Stimulated activated CD4-positive, alpha-beta T cell treated with anti-CD3 and anti-CD28 coated beads, TNF-alpha, amount 100 ng/mL, for 4 hours (primary cell): ENCODE measurements around the gene DUS4L.
A peak's percentile ranks its signal among the peaks of the same experiment; 100 is the strongest.
"Not testable (repeated sequence)": the region's sequence is repeated elsewhere in the genome, so short reads cannot be mapped to it uniquely, and the experiment has no call there.

Experiments used
- DNase-seq, 3 experiments: peaks; one replicate each; pipeline ENCODE4 v3.0.0-alpha.2; 2020; ENCODE audit warnings: low read depth in 3 of 3

Gene DUS4L

GRCh38 chr7:107563775-107564552, at the start of gene DUS4L, which contains the start of gene COG5:
DUS4L (plus strand) TSS chr7:107563971; CDS start chr7:107567071, 3,100 bp downstream.
COG5 (minus strand) TSS chr7:107563920; CDS start chr7:107563896, 24 bp downstream.
- DNase-seq = peak; percentile 63 to 76 (median 71)

GRCh38 chr7:107526672-107527071, 37.1 kb upstream of the DUS4L start:
- DNase-seq = no peak

- no peak for DNase-seq
Observed at GRCh38 chr7:107527196-107527595, 36.6 kb upstream of the DUS4L start.

DNA sequence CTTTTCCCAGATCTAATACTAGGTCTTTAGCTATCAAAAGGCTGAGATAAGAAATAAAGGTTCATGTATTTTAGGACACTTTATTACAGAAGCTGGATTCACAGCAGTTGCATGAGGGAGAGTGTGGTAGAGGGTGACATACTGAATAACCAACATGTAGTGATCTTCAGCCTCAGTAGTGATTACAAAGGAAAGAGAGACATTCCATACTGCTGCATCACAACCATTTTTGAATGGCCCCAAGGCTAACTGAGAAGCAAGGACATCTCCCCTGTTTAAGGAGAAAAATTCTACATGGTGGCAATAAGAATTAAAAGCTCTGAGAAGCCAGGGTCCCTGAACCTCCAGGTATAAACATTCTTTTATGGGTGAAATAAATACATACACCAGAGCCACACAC, 35.3 kb upstream of the DUS4L start:
- DNase-seq = no peak

GRCh38 chr7:107530751-107531150, 33.0 kb upstream of the DUS4L start:
- no peak for DNase-seq

GRCh38 chr7:107534139-107534538, 29.6 kb upstream of the DUS4L start:
- DNase-seq = no peak

GRCh38 chr7:107537228-107537627, 26.5 kb upstream of the DUS4L start:
- DNase-seq = not testable (repeated sequence)

GRCh38 chr7:107538001-107538400, 25.8 kb upstream of the DUS4L start:
- DNase-seq = no peak

DNA sequence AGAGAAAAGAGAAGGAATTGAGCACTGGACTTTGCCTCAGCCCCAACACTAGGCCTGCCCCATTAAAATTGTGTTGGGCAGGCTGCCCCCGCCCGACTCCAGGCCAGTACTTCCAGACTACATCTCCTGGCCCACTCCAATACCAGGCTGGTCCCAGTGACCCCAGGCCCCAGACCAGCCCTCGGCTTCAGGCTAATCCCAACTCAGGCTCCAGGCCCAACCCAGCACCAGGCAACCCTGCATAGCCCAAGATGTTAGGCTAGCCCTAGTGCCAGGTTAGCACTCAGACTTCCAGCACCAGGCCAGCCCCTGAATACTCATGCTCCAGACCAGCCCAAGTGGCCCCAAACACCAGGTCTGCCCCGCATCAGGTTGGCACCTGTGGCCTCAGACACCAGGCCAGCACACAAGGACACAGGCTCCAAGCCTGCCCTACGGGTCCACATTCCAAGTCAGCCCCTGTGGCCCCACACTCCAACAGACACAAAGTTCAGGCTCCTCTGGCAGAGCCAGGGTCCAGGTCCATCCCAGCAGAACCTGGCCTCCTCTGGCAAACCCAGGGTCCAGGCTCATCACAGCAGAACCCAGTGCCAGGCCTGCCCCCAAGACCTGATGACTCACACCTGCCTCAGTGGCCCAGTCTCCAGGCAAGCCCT, 20.3 kb upstream of the DUS4L start:
- DNase-seq = no peak

DNA sequence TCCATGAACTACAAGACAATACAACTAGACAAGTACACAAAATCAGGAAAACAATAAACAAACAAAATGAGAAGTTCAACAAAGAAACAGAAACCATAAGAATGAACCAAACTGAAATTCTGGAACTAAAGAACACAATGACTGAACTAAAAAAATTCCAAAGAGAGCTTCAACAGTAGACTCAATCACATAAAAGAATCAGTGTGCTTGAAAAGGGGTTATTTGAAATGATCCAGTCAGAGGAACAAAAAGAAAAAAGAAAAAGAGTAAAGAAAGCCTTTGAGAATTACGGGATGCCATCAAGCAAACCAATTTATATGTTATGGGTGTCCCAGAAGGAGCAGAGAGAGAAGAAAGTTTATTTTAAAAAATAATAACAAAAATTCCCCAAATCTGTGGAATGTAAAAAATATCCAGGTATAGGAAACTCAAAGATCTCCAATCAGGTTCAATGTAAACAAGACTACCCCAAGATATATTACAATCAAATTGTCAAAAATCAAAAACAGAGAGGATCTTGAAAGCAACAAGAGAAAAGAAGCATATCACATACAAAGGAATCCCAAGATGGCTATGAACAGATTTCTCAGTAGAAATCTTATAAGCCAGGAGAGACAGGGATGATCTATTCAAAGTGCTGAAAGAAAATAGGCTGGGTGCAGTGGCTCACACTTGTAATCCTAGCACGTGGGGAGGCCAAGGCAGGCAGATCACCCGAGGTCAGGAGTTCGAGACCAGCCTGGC, 18.8 kb upstream of the DUS4L start:
- no peak for DNase-seq

- DNase-seq = no peak
Observed at GRCh38 chr7:107551936-107552335, 11.8 kb upstream of the DUS4L start.

GRCh38 chr7:107555893-107556292, 7.9 kb upstream of the DUS4L start:
- no peak for DNase-seq

DNA sequence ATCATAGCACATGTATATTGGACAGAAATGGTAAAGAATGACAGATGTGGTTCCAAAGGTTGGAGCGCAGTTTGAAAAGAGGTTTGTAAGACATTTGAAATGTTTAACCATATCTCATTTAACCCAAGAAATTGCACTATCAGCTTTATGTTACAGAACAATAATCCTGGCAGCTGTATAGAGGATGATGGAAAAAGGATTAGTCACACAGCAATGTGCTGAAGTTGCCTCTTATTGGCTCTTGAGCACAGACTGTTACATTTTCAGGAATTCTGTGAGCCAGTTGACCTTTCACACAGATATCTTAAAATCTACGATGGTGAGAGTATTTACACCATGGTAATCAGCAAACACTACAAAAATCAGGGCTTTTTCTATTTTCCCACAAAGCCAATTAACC, 3.9 kb upstream of the DUS4L start:
- no peak for DNase-seq

GRCh38 chr7:107560898-107561516, 2.8 kb upstream of the DUS4L start:
- DNase-seq = no peak

DNA sequence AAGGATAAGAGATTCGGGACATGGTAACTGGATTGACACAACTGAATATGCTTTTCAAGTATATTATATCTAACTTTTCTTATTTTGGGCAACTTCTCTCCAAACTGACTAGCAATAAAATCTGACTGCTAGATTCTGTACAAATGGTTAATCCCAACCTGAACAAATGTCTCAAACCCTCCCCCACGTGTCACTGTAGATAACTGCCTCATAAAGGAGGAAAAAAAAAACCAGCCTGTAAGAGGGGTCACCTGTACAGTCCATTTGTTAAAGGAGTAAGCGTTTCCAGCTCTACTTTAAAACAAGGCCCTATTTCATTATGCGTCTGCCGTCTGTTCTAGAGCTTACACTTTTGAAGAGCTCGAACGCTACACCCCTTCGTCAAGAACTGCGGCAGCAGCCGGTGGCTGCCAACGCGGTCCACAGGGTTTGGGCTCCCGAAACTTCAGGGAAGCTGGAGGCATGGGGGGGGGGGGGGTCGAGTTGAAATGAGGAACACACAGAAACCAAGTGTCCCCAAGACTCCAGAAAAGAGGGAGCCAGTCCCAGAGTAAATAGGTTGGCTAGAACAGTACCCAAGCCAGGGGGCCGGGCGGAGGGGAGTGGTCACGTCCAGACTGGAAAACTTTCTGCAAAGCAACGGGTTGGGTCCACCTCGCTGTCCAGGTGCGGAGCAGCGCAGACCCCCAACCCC, 543 bp upstream of the DUS4L start:
- DNase-seq = no peak

- DNase-seq = no peak
Observed at GRCh38 chr7:107564553-107565298, 955 bp downstream of the DUS4L start.

GRCh38 chr7:107570298-107570697, 6.5 kb downstream of the DUS4L start:
- DNase-seq = no peak

DNA sequence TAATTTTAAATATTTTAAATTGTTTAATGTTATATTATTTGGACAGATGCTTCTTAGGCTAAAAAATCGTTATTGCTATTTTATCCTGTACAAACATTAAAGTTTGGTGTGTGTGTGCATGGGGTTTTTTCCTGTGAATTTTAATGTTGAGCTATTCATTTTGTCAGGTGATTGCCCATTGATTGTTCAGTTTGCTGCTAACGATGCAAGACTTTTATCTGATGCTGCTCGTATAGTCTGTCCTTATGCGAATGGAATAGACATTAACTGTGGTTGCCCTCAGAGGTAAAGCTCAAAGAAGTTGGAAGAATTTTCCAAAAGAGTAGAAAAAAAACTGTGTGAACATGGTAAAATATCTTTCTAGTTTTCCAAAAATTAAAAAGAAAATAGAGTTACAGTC, 9.8 kb downstream of the DUS4L start:
- DNase-seq = no peak

DNA sequence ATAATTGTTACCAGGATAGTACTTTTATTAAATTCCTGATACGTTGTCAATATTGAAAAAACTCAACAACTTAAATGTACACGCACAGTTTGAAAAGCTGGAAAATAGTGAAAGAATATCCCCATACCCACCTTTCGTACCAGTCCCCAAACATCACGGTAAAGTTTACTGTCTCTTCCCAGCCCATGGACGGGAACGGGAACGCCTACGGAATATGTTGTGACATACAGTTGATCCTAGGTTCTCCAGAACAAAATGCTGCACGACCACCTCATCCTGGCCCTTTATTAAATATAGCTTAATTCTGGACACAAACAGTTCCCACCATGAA, 15.7 kb downstream of the DUS4L start:
- no peak for DNase-seq

GRCh38 chr7:107579885-107580715, 16.3 kb downstream of the DUS4L start, which contains the start of gene BCAP29:
BCAP29 (plus strand) TSS chr7:107580246; CDS start chr7:107580773, 527 bp downstream.
- DNase-seq = peak; percentile 37 to 54 (median 45)
